ENCODE results near the gene SLC4A7.
"Not testable (repeated sequence)": the region's sequence is repeated elsewhere in the genome, so short reads cannot be mapped to it uniquely, and the experiment has no call there.

Gene SLC4A7

GRCh38 chr3:27468283-27468886 lies 15.8 kb downstream of the SLC4A7 start:
- DNase-seq (ENCODE audit: insufficient read length, low spot score) (no peak), FAIRE-seq (peak; percentile 30)
- TF ChIP-seq POLR2A (IDR thresholded peaks at IDR 0.05; ENCODE audit: low read depth, low read length), result no peak

GRCh38 chr3:27467545-27467944 lies 16.6 kb downstream of the SLC4A7 start:
- FAIRE-seq (peak; percentile 87), DNase-seq (ENCODE audit: insufficient read length, low spot score) (no peak)
- no peak for TF ChIP-seq POLR2A (IDR thresholded peaks at IDR 0.05; ENCODE audit: low read depth, low read length)

- no peak for TF ChIP-seq POLR2A (IDR thresholded peaks at IDR 0.05; ENCODE audit: low read depth, low read length)
- FAIRE-seq (no peak), DNase-seq (ENCODE audit: insufficient read length, low spot score) (no peak)
Measured at GRCh38 chr3:27464646-27465045, 19.5 kb downstream of the SLC4A7 start.

GRCh38 chr3:27462228-27462627 lies 22.0 kb downstream of the SLC4A7 start:
- FAIRE-seq (no peak), DNase-seq (ENCODE audit: insufficient read length, low spot score) (no peak)
- no peak for TF ChIP-seq POLR2A (IDR thresholded peaks at IDR 0.05; ENCODE audit: low read depth, low read length)

- DNase-seq (ENCODE audit: insufficient read length, low spot score), result no peak
- no peak for FAIRE-seq
- no peak for TF ChIP-seq POLR2A (IDR thresholded peaks at IDR 0.05; ENCODE audit: low read depth, low read length)
Measured at GRCh38 chr3:27458929-27459328, 25.3 kb downstream of the SLC4A7 start.

- DNase-seq (ENCODE audit: insufficient read length, low spot score), result no peak
- FAIRE-seq, result peak; percentile 74
- no peak for TF ChIP-seq POLR2A (IDR thresholded peaks at IDR 0.05; ENCODE audit: low read depth, low read length)
Measured at GRCh38 chr3:27456554-27456953, 27.6 kb downstream of the SLC4A7 start.

- FAIRE-seq (no peak), DNase-seq (ENCODE audit: insufficient read length, low spot score) (no peak)
- no peak for TF ChIP-seq POLR2A (IDR thresholded peaks at IDR 0.05; ENCODE audit: low read depth, low read length)
Measured at GRCh38 chr3:27454914-27455313, 29.3 kb downstream of the SLC4A7 start.

GRCh38 chr3:27454461-27454860 lies 29.7 kb downstream of the SLC4A7 start:
- DNase-seq (ENCODE audit: insufficient read length, low spot score) (no peak), FAIRE-seq (no peak)
- TF ChIP-seq POLR2A (IDR thresholded peaks at IDR 0.05; ENCODE audit: low read depth, low read length), result no peak

GRCh38 chr3:27452368-27453090 lies 31.7 kb downstream of the SLC4A7 start:
- FAIRE-seq, result peak; percentile 15
- DNase-seq (ENCODE audit: insufficient read length, low spot score), result no peak
- no peak for TF ChIP-seq POLR2A (IDR thresholded peaks at IDR 0.05; ENCODE audit: low read depth, low read length)

GRCh38 chr3:27451842-27452241 lies 32.3 kb downstream of the SLC4A7 start:
- TF ChIP-seq POLR2A (IDR thresholded peaks at IDR 0.05; ENCODE audit: low read depth, low read length), result no peak
- FAIRE-seq (no peak), DNase-seq (ENCODE audit: insufficient read length, low spot score) (no peak)

GRCh38 chr3:27451251-27451650 lies 32.9 kb downstream of the SLC4A7 start:
- no peak for TF ChIP-seq POLR2A (IDR thresholded peaks at IDR 0.05; ENCODE audit: low read depth, low read length)
- no peak for DNase-seq (ENCODE audit: insufficient read length, low spot score)
- FAIRE-seq, result peak; percentile 41

- FAIRE-seq (peak; percentile 57), DNase-seq (ENCODE audit: insufficient read length, low spot score) (no peak)
- no peak for TF ChIP-seq POLR2A (IDR thresholded peaks at IDR 0.05; ENCODE audit: low read depth, low read length)
Measured at GRCh38 chr3:27449530-27450150, 34.5 kb downstream of the SLC4A7 start.

GRCh38 chr3:27442995-27443394 lies 41.2 kb downstream of the SLC4A7 start:
- DNase-seq (ENCODE audit: insufficient read length, low spot score); FAIRE-seq: not testable (repeated sequence)

- not testable (repeated sequence) for DNase-seq (ENCODE audit: insufficient read length, low spot score); FAIRE-seq
Measured at GRCh38 chr3:27438352-27438751, 45.8 kb downstream of the SLC4A7 start.

- TF ChIP-seq POLR2A (IDR thresholded peaks at IDR 0.05; ENCODE audit: low read depth, low read length), result no peak
- DNase-seq (ENCODE audit: insufficient read length, low spot score) (peak; percentile 31), FAIRE-seq (peak; percentile 100)
Measured at GRCh38 chr3:27431116-27431515, 53.1 kb downstream of the SLC4A7 start.

Measured in H54 (cell line).